H54 (cell line): ENCODE data around the gene CNTNAP3B.
A peak's percentile ranks its signal among the peaks of the same experiment; 100 is the strongest.
"Not testable (repeated sequence)": the region's sequence is repeated elsewhere in the genome, so short reads cannot be mapped to it uniquely, and the experiment has no call there.

ENCODE experiments used
- DNase-seq: peaks from one replicate; pipeline ENCODE4 v3.0.0; 2011; ENCODE audit warnings: low spot score, mixed read lengths; ENCODE audit not compliant: insufficient read length
- FAIRE-seq: peaks from 3 replicates; lab custom pipeline; 2011; peaks lifted over from hg19 to GRCh38; lab: Jason Lieb, UNC

Gene CNTNAP3B

DNA sequence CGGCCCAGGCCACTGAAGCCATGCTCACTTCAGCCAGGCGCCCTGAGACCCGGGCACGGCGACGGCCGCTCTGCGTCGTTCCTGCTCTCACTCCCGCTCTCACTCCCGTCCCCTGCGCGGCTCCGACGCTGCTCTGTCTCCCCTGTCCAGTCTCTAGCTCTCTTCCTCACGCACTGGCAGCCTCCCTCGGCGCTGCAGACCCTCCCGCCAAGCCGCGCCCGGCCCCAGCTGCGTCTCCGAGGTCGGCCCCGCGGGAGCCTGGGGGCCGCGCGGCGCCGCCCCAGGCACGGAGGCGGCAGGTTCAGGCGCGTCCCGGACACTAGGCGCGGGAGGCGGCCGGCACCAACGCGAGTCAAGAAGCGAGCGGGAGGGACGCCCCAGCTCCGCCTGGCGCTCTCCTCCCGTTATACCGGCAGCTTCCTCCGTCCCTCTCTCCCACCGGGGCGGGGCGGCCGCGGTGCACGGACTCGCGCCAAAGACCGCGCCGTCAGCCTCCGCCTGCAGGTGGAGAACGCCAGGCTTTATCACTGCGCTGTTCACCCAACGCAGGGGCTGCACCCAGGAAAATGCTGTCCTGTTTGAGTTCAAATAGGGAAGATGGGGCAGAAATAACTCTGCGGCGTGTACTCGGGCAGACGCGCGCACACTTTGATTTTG, at the start of gene CNTNAP3B:
Gene CNTNAP3B (minus strand): TSS at position 354 of the 657 bp plus-strand sequence. CDS start 332 bp downstream, at position 22.
- DNase-seq, FAIRE-seq: not testable (repeated sequence)

DNA sequence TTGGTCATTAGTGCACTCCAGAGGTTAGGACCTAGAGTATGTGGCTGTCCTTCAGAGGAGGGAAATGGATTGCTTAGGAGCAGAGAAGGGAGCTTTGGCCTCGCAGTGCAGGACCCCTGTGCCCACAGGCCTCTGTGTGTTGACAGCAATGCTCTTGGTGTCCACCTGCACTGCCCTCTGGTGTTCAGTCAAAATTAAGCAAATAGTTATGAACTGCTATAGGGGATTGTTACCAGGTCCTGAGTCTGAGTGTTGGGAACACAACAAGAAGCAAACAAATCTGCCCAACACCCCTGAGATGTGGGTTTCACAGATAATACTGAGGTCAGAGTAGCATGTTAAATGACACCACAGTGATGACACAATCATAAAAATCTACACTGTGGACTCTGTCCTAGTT, 31.1 kb upstream of the CNTNAP3B start:
- DNase-seq, FAIRE-seq: not testable (repeated sequence)

DNA sequence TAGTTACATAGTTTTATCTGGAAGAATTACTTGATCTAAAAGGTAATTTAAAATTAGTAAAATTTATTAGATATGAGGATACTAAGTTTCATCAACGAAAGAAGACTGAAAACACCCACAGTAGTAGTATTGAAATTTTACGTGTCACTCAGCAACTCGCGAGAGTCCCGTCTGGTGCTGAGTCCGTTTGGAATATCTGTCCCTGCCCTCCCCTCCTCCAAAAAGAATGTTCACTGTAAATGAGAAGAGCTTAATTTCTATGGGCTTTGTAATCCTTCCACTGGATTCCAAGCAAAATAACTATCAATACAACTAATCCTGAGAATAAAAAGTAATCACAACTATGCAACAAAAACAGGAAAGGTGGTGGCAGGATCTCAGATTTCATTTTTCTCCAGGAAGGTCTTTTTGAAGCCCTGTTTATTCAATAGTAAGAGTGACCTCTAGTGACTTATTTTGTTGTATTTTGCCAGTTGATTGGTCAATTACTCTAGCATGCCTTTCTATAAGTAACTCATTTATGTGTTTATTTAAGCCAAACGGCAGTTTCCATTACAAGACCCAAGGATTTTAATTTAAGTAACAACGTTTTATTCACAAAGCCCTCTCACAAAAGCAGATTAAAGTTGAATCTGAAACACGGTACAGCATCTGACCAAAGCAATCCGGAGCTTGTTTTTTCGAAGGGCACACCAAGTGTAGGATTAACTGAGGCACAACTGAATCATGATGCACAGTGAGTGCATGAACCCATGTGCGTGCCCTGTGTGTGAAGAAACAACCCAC, 2.0 kb downstream of the CNTNAP3B start:
- FAIRE-seq: not testable (repeated sequence)

DNA sequence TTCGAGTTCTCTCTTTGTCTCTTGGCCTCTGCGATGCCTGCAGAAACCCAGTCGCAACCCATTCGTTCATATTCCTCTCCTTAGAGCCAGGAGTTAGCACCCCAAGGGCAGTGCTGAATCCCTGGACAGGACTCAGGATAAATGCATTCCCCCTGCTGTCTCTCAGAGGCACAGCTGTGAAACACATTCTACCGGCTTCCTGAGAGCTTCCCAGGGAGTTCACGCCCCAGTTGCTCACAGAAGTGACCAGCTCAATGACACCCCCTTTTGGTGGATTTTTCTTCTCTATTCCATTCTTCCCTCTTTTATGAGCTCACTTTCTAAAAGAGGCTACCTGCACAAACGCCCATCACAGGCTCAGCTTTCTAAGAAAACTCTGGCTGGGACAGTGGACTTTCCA, 8.2 kb downstream of the CNTNAP3B start:
- FAIRE-seq, DNase-seq: not testable (repeated sequence)

More for the DNA sequence above, 2.0 kb downstream of the CNTNAP3B start:
- not testable (repeated sequence) for DNase-seq

DNA sequence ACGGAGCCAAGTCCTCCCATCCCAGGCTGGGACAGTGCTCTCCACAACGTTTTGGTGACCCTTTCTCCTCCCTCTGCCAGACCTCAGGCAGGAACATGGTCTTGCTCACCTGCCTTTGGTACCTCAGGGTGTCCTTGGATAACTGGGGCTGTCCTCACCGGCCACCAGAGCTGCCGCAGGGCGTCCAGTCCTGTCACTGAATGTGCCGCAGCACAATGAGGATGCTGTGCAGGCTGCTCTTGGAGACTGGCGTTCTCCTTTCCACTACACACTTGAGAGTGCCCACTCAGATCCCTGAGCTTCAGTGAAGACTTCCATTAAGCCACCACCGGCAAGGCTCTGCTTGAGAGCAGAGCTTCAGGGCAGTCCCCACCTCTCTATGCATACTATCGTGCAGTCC, 33.3 kb downstream of the CNTNAP3B start:
- FAIRE-seq: not testable (repeated sequence)

DNA sequence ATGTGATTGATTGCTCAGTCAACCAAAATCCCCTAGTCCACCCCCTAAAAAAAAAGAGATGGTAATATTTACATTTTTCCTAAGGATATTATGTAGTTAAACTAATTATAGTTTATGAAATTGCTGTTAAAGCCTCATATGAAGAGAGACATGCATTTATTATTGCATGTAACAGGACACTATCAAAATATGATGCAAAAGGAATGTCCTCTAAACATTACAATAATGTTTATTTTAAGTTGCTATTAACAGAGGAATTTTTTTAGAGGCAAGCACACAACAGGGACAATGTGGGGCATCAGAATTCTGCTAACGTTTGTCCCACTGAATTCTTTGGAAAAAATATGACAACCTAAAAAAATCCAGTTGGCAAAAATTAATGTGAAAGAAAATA, 44.7 kb downstream of the CNTNAP3B start:
- peak; percentile 84 for FAIRE-seq
- not testable (repeated sequence) for DNase-seq

More for the DNA sequence above, 33.3 kb downstream of the CNTNAP3B start:
- not testable (repeated sequence) for DNase-seq

DNA sequence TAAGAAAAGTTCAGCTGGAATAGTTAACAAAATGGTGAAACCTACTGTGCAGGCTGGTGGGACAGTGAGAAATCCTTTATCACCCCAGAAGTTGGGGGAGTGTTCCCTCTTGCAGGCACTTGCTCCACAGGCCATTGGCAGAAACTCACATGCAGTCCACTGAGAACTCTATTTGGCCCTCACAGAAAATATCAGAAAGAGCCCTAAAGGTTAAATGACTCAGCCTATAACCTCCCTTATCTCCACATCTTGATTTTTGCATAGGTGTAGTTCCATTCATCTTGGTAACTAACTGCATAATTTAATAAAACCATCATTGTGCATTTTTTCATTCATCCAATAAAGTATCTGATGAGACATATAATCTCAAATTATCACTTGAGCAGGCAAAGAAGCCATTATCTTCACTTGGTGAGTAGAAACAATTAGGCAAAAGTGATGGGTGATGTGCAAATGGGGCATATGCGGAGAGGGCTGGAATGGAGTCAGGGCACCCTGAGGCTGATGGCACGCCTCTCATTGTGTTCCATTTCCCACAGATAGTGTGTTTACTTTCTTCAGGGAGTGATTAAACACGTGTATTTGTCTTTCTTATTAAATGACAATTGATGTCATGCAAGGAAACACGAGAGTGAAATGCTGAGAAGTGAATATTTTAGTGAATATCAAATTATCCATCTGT, 45.2 kb downstream of the CNTNAP3B start:
- peak; percentile 85 for FAIRE-seq
- DNase-seq: not testable (repeated sequence)

DNA sequence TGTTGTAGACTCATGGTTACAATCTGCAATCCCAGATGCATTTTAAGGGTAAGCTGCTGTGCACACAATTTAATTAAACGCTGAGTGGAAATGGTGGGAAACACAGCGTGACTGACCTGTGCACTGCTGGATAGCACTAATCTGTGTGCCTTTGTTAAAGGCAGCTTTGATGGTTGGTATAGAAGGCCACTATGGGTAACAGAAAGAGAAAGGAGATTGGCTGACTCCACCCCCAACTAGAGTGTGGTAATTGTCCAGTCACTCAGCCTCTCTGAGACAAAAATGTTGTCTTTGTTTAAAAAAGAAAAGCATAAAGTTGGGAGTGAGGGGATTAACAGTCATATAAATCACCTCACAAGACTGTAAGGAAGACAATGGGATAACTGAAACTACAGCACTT, 48.9 kb downstream of the CNTNAP3B start:
- not testable (repeated sequence) for DNase-seq, FAIRE-seq

DNA sequence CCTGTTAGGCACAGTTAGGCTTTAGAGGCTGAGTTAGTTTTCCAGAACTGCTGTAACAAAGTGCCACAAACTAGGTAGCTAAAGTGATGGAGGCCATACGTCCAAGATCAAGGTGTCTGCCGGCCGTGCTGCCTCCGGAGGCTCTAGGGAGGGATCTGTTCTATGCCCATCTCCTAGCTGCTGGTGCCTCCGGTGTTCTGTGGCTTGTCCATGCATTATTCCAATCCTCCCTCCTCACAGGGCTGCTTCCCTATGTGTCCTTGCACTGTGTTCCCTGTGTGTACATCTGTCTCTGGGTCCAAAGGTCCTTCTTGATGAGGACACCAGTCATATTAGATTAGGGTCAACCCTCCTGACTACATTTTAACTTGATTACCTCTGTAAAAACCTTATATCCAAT, 54.4 kb downstream of the CNTNAP3B start:
- FAIRE-seq: peak; percentile 78
- not testable (repeated sequence) for DNase-seq

DNA sequence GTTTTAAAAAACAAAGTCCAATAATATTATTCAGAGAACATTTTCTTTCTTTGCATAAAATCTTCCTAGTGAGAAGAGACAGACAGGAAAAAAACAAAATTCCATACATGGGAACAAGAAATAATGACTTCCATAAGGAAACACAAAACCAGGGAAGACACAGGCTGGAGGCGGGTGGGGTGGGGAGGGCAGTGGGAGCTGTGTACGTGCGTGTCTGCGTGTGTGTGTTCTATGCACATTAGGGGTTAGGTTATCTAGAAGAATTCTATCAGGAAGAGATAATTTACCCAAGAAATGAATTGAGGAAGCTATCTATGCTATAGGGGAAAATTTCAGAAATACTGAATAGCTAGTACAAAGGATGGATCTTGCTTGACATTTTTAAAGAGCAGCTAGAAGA, 58.2 kb downstream of the CNTNAP3B start:
- FAIRE-seq, DNase-seq: not testable (repeated sequence)

DNA sequence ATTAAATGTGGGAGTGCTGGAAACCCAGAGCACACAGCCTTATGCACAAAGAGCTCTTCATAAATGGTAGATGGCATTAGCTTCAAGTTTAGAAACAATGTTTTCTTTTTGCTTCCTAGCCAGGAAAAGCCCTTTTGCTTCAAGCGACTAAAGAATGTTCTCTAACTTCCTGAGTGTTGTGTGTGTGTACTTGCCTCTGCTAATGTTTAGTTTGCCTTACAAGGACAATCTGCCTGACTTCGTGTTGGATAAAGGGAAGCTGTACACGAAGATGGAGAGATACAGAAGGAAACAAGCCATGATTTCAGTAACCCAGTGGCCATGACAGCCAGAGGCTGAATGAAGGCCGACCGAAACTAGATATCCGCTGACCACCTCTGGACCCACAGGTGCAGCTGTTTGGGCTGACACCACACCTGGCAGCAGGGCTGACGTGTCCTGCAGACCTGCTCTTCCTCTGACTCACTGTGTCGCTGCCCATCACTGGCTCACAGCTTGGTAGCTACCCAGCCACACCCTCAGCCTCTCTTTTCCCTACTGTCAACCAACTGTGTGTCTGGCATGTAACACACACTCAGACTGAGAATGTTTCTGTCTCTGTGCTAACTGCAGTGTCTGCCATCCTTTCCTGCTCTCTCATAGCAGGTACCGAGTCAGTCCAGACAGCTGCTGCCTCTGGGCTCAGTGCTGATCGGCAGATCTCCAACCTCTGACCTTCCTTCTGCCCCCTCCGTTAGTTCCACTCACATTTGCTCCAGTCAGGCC, 59.0 kb downstream of the CNTNAP3B start:
- FAIRE-seq: peak; percentile 87

DNA sequence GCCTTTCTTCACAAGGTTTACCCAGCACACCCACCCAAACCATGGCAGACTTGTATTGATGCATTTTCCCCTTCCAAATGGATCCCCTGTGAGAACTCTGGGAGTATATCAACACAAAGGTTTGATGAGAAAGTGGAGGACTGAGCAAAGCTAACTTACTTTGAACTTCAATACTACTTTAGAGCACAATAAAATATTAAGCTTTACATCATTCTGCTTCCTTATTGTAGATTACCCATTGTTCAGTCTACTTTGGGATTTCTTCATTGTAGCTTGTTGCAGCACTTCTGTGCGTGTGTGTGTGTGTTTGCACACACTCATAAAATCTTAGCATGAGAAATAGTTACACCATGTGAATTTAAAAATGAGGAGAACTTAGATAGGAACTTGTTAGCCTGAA, 75.4 kb downstream of the CNTNAP3B start:
- DNase-seq, FAIRE-seq: not testable (repeated sequence)

More for the DNA sequence above, 59.0 kb downstream of the CNTNAP3B start:
- DNase-seq: not testable (repeated sequence)

DNA sequence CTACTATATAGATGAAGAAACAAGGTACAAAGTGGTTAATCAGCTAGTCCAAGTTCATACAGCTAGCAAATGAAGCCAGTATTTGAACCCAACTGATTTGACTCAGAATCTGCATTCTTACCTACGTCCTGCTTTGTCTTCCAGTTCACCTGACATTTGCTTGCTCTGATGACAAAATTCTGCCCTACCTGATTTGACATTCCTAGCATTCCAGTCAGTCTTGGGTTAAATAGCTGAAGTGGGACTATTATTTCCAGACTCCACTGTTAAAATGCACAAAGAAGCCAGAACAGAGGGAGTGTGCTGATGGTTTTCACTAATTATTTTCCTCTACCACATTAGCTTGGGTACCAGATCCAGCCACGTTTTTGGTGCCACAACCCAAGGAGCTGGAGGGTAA, 78.5 kb downstream of the CNTNAP3B start:
- peak; percentile 69 for FAIRE-seq

DNA sequence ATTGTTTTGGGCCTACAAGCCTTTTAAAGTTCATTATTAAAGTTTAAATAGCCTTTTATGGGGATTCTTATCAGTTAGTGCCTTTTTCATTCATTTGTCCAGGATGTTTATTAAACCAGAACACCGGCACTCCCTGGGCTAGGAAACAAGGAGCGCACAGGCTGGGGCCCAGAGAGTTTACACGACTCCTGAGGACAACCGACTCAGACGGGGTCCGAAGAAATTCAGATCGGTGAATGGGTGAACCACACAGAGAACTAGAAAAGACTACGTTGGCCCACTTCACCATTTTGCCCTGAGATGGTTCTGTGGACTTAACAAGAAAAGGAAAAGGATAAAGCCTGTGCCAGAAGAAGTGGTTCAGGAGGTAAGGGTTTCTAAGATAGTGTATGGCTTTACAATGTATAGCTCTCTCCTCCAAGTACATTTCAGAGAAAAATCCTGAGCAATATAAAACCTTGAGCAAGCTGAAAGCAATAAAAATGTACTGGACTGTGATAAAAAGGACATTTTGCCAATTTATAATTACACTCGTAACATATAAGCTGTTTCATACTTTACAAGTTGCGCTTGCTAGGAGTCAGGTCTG, 84.7 kb downstream of the CNTNAP3B start:
- not testable (repeated sequence) for FAIRE-seq, DNase-seq

More for the DNA sequence above, 78.5 kb downstream of the CNTNAP3B start:
- not testable (repeated sequence) for DNase-seq

DNA sequence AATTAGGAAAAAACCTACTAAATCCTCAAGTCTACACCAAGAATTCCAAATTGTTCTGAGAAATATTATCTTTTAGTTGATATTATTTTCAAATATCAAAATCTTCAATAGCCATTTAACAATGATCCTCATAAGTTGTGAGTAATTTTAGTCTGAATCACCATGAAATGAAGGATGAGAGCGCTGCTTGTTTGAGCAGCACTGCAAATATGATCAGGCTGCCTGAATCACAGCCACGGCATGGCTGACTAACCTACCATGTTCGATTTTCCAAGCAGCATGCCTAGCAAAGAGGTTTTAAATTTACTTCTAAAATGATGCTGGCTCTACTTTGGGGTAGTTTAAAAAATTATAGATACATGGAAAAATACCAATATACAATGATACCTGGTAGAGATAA, 95.7 kb downstream of the CNTNAP3B start:
- FAIRE-seq: peak; percentile 91

DNA sequence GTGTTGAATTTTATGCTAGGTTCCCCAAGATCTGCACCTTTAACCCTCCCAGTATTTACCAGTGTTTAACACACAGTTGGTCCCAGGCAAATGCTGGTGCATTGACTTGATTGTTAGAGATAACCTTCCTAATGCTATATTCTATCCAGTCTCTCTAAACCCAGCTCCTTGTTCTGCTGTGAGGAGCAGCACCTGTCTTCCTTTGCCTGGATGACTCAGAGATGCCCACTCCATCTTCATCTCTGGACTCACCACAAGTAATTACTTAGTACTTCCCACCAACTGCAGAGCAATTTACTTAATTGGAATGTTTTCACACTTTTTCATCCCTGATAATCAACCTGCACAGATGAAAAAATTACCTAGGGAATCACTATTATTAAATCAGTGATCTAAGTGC, 108.6 kb downstream of the CNTNAP3B start:
- DNase-seq, FAIRE-seq: not testable (repeated sequence)

More for the DNA sequence above, 95.7 kb downstream of the CNTNAP3B start:
- DNase-seq: not testable (repeated sequence)

DNA sequence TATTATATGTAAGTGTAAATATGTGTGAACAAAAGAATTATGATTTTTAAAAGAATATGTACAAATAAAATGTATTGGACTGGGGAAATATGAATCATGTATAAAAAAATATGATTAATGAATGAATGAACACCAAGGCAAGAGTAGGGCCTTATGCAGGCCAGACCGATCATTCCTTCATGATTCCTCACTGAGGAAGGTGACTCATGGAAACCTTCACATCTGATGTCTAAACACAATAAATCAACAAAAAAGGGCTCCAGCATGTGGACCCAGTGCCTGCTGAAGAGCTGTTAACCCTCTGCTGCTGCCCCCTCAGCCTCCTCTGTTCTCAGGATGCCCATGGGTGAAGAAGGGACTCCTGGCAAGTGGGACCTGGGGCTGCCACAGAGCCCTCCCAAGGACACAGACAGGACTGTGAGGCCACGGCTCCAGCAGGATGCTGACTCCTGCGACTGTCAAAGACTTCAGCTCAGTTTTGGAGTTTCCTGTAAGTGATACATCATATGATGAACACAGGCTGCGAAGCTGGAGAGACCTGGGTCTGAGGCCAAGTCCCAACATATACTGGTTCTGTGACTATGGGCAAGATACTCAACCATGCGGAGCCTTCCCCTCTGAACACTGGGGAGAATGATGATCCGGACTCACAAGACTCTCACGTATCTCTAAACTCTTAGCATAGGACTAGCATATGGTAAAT, 110.9 kb downstream of the CNTNAP3B start:
- not testable (repeated sequence) for DNase-seq
- peak; percentile 97 for FAIRE-seq

DNA sequence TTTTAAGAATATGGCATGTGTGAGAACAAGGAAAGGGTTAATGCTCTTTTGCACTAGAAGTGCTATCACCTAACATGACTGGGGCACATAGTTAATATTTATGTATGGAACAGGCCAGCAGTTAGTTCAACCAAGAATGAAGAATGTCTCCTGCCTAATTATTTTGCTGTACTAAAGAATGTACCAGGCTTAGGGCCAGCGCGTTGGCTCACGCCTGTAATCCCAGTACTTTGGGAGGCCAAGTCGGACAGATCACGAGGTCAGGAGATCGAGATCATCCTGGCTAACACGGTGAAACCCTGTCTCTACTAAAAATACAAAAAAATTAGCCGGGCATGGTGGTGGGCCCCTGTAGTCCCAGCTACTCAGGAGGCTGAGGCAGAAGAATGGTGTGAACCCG, 114.9 kb downstream of the CNTNAP3B start:
- FAIRE-seq, DNase-seq: not testable (repeated sequence)
